UCSD-AML1 (cell line): Measurements from ENCODE around the gene FTO.

Experiments
- DNase-seq: peaks from one replicate; lab custom pipeline; 2025; ENCODE audit not compliant: unreplicated experiment; lab: John Stamatoyannopoulos, UW

The FTO gene

GRCh38 chr16:53924331-53925106 lies 220.6 kb downstream of the FTO start:
- no peak for DNase-seq

DNA sequence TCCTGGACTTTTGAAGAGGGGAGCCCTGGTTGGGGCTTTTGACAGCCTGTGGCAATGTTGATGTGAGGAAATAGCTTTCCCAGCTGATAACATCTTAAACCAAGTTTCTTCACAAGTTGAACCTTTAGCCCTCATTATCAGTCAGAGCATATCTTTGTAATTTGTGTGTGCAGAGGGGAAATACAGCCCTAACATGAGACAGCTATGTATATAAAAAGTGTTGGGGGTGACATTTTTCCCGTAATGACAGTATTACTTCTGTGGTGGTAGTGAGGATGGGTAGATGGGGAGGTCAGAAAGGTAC lies 221.1 kb downstream of the FTO start:
- no peak for DNase-seq

- DNase-seq: no peak
Measured at GRCh38 chr16:53925526-53925925, 221.6 kb downstream of the FTO start.

DNA sequence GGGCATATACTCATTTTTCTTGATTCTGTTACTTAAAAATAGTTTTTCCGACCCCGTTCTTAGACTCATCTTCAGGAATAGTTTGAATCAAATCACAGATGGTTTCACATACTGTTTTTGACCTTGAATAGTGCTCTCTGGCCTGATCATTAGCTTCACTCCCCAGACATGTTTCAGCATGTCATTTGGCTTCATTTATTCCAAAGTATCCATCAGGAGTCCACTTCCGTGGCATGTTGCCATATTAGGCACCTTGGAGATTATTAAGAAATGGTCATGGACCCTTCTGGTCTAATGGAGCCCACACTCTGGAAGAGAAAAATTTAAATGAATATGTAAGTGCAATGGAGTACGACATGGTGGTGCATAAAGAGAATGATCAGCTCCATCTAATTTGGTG lies 222.3 kb downstream of the FTO start:
- DNase-seq: no peak

DNA sequence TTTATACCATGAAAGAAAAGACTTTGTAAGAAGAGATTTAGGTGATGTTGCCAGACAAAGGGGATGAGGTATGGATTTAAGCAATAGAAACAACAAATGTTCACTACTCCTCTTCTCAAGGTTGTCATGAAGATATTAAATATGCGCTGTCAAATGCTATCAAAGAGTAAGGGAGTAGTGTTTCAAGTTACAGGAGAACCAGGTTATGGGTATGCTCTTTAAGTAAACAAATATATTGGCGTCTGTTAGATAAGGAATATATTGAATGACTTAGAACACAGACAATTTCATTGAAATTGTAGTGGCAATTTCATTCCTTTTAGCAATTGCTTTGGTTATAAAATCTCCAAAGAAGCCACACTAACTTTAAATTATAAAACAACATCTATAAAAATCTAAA lies 229.0 kb downstream of the FTO start:
- DNase-seq: no peak

DNA sequence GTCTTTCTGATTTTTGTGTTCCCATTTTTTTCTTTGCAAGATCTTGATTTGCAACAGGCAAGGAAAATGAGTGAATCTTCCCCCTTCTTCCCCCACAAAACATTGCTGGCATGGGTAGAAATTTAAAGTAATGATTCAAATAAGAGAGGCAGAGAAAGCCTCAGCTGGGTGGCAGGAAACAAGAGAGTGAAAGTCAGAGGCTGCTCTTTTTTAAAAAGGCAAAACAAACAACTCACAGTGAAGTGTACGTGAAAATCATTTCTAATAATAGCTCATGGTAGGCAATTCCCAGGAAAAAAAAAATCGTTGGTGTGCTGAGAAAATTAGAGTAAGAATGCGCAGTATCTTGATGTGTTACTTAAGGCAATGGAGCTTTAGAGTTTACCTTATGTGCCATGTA lies 229.5 kb downstream of the FTO start:
- no peak for DNase-seq

DNA sequence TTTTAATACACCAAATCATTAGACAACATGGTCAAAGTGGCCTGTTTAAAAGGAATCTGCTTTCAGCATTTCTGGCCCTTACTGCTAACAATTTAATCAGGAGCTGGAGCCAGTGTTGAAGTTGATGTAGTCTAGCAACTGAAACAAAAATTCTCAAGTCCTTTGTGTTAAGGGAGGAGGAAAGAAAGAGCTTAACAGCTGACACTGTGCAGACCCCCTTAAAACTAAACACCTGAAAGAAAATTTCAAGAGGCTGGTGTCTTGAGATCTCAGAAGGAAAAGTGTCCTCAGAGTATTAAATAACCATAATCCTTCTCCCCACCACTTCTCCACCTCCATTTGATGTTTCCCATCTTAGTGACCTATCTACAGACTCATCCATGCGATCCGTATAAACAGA lies 232.1 kb downstream of the FTO start:
- DNase-seq: no peak

DNA sequence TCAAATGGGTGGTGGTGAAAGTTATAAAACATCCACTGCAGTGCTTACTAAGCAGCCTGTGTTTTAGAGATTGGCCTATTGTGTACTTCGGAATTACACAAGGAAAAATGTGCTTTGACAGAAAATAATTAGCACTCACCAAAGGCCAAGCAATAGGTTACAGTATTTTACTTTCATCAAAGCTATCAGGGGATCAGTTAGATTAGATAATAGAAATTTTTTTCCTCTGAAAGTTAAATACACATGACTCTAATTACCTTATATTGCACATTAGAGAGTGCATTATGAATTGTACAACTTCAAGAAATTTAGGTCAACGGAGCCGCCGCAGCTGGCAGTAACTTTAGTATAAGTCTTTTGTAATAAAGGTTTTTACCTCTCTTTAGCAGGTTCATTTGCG lies 232.6 kb downstream of the FTO start:
- no peak for DNase-seq

DNA sequence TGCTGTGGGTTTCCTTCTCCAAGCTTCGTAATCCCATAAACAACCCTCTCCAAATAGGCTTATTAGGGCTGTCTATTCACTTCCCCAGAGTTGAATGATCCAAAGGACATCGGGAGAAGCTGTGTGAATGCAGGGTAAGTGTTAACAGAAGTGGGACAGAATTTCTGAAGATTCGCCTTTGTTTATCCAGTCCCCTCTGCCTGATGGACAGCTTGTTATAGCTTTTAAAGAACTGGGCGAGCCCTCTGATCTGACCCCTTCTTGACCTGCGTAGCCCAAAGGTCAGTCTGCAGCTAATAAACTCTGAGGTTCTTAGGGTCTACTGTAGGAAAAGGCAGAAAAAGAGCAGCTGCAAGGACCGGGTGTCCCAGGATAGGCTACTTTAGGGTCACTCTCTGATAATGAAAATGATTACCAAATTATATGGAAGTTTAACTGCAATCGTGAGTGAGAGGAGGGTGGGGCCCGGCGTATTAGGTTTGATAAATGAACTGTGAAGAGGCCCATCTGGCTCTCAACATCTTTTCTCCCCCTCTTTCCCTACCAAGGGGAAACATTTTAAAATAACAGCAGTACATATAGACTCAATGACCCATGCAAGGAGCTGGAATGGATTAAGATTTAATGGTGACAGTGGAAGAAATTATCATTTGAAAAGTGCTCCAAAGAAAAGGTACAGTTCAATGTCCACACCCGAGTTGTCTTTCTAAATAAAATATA lies 233.4 kb downstream of the FTO start:
- no peak for DNase-seq

DNA sequence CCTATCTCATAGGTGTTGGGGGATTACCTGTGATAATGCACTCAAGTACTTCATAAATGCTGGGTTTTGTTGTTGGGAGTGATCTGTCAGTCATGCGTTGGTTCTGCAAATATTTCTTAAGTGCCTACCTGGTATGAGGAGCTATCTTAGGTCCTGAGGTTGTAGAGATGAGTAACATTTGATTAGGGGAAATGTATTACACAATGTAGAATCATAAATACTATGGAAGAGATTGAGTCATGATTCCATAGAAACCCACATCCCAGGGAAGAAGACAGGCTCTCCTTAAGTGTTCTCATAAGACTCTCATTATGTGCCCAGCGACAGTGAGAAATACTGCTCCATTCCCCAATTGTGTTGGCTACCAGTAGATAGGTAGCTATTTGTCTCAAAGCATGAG lies 240.1 kb downstream of the FTO start:
- no peak for DNase-seq

- DNase-seq: no peak
Measured at GRCh38 chr16:53945996-53946395, 242.0 kb downstream of the FTO start.

GRCh38 chr16:53946746-53947386 lies 242.9 kb downstream of the FTO start:
- DNase-seq: no peak

- DNase-seq: no peak
Measured at GRCh38 chr16:53947642-53948041, 243.7 kb downstream of the FTO start.

DNA sequence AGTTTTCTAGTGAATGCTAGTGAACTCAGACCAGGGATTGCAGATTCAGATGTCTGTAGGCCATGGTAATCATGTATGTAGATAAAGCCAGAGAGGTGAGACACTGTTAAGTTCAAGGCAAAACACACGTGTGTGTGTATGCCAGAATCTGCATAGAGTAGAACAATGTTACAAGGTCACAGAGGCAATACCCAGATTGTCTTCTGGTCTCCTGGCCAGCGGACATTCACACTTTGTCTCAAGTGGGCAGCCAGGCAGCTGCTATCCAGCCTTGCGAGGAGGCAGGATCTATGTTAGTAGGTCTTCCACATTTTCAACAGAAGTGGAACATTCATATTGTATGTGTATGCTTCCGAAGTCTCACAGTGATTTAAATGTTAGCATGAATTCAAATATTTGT lies 244.4 kb downstream of the FTO start:
- DNase-seq: no peak

DNA sequence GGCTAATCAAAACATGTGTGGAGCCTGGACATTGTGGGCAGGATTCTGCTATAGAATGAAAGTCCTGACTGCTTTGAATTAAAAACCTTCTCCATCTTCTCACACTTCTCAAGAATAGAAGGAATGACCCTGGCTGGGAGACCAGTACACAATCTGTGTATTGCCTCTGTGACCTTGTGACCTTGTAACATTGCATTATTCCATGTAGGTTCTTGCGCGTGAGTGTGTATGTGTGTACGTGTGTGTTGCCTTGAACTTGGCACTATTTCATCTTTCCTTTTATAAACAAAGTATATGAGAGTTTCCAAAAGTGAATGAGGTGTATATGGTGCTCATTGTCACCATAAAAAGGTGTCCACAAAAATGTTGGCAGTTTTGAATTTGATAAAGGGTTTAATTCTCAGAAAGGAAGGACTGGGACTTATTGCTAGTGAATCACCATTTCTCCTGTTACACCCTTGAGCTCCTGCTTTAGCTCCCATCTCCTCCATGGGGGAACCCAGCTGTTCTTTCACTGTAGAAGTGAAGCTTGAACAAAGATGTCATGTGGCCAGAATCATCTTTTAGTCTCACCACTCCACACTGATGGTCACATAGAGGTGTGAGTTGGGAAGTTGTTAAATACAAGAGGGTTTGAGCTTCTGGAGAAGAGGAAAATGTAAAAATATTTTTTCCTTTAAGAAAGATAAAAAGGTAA lies 244.9 kb downstream of the FTO start:
- DNase-seq: no peak

DNA sequence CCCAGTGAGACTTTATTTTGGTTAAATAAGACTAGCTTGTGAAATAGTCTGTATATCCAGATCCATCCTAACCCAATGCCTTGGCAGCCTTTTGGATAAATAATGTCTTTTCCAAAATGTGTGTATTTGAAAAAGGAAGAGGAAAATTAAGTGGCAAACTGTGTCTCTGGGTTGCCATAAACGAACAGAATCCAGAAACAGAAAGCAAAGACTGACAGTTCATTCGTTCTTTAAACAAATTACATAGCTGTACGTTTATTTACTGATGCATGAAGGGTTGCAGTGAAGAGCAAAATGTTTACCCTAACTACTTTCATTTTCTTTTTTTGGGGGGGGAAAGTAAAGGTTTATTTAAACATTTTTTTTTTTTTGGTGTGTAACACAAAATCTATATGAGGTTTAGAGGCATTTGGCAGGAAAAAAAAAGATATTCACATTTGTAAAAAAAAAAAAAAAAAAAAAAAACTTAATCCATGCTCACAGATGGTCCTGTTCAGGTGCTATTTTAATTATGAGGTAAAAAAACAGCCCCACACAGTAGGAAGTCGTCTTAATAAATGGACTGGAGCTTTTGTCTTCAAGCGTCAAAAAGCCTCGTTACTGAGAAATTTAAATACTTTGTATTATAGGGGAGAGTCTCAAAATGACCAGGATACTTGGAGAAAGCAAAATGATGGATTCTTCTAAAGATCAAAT lies 245.9 kb downstream of the FTO start:
- DNase-seq: no peak

- DNase-seq: no peak
Measured at GRCh38 chr16:53950677-53951076, 246.7 kb downstream of the FTO start.

DNA sequence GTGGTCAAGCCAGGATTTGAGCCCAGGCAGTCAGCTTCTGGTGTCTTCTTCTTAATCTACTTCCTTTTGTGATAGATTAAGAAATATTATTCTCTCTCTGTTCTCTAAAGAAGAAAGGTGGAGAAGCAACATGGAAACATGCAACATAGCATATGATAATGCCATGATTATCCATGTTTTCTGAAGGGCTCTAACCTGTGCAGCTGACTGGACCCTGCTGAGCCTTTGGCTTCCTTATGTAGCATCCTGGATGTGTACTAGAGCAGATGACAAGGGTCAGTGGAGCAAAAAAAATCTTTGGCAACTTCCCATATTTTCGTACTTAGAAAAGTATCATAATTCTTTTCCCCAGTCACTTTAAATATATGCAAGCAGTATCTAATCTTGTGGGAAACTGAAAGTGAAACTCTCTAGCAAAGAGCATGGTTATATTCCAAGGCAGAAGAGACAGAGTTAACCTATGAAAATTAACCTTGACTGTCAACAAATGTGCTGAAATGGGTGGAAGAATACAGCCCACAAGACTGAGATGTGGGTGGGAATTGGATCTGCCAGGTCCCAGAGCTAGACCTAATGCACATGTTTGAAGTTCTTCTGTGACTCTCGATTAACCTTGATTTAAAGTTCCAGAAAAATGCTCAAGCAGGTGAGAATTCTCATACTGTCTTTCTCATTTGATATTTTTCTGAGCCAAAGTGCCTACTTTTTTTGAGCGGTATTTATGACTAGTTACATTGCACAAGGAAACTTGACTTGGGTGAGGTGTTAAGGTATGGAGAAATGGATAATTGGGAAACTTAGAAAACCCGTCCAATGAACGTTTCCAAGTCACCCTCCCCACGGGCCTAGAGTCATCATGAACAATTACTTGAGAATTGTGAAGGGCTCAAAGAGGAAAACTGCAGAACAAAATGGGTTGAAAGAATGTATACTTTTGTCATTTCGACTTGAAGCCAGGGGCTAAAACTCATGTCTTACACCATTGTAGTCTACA lies 248.6 kb downstream of the FTO start:
- no peak for DNase-seq

DNA sequence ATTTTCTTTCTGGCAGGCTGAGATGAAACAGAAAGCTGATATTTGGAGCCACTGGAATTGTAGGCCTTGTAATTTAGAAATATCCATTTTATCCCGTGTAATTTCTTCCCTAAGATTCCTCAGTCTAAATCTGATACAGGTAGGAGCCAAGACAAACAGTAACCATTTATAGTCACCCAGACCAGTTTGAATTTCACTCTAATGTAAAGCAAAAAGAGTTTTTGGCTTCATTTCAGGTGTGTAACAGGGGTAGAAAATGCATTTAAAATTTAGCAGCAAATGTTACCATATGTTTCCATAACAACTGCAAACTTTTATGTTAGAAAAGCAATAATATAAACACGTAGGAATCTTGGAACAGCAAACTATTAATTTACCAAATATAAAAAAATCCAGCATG lies 249.4 kb downstream of the FTO start:
- DNase-seq: no peak
